CD4-positive, alpha-beta T cell treated with Interleukin-1 beta for 1 hour (primary cell): ENCODE data around the gene ECSCR.
"Not testable (repeated sequence)": the region's sequence is repeated elsewhere in the genome, so short reads cannot be mapped to it uniquely, and the experiment has no call there.

Source experiments
- DNase-seq, 2 donors: peaks; one replicate each; pipeline ENCODE4 v3.0.0-alpha.2; 2020 to 2022

Gene ECSCR, protein sequence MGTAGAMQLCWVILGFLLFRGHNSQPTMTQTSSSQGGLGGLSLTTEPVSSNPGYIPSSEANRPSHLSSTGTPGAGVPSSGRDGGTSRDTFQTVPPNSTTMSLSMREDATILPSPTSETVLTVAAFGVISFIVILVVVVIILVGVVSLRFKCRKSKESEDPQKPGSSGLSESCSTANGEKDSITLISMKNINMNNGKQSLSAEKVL

DNA sequence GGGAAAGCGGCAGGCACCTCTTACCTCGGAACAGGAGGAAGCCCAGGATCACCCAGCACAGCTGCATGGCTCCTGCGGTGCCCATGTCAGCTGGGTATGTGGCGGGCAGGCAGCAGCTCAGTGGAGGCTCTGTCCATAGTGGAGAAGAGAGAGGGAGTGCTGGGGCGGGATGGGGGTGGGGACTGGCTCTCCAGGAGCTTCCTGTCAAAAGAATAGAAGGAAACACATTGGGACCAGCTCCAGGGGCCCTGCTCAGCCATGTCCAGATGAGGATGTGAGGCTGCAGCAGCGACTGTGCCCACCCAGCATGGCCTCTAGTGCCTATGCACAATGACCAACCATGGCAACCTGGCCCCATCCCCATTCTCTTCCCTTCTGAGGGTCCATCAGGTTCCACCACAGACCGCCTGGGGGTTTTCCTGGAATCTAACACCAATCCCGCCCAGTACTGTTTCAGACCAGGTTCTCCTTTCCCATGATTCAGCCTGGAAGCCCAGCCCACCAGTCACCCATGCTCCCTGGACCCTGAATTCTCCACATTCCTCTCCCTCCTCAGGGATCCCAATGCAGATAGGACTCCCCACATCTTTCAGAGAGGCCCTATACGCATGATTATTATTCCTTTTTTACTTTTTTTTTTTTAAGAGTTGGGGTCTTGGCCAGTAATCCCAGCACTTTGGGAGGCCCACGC lies at the start of gene ECSCR:
Gene ECSCR (minus strand): TSS at position 158 of the 691 bp plus-strand sequence. CDS start 73 bp downstream, at position 85.
- no peak for DNase-seq

DNA sequence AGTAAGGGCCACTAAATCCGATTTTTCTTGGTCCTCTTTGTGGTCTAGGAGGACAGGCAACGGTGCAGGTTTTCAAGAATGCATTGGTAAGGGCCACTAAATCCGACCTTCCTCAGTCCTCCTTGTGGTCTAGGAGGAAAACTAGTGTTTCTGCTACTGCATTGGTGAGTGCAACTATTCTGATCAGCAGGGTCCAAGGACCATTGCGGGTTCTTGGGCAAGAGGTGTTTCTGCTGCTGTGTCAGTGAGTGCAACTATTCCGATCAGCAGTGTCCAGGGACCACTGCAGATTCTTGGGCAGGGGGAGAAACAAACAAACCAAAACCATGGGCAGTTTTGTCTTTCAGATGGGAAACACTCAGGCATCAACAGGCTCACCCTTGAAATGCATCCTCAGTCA lies 42.2 kb upstream of the ECSCR start:
- not testable (repeated sequence) for DNase-seq

DNA sequence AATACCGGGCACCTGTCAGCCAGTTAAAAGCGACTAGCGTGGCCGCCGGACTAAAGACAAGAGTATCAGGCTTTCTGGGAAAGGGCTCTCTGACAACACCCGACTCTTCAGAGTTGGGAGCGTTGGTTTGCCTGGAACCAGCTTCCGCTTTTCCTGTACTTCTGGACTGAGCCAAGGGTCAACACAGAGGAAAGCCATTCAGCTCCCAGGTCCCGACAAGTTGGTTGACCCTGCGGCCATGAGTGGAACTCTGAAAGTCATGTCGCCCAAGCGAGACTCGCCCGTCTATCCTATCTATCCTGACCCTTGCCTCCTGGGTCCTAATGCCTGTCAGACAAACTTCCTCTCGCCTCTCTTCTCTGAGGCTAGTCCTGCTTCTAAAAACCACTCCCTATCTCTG lies 41.3 kb upstream of the ECSCR start:
- DNase-seq, result not testable (repeated sequence)

DNA sequence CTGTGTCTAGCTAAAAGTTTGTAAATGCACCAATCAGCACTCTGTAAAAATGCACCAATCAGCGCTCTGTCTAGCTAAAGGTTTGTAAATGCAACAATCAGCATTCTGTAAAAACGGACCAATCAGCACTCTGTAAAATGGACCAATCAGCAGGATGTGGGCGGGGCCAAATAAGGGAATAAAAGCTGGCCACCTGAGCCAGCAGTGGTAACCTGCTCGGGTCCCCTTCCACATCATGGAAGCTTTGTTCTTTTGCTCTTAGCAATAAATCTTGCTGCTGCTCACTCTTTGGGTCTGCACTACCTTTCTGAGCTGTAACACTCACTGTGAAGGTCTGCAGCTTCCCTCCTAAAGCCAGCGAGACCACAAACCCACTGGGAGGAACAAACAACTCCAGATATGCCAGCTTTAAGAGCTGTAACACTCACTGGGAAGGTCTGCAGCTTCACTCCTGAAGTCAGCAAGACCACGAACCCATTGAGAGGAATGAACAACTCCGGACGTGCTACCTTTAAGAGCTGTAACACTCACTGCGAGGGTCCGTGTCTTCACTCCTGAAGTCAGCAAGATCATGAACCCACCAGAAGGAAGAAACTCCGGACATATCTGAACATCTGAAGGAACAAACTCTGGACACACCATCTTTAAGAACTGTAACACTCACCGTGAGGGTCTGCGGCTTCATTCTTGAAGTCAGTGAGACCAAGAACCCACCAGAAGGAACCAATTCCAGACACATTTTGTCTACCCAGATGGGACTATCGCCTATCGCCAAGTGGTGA lies 40.7 kb upstream of the ECSCR start:
- DNase-seq, result not testable (repeated sequence)

DNA sequence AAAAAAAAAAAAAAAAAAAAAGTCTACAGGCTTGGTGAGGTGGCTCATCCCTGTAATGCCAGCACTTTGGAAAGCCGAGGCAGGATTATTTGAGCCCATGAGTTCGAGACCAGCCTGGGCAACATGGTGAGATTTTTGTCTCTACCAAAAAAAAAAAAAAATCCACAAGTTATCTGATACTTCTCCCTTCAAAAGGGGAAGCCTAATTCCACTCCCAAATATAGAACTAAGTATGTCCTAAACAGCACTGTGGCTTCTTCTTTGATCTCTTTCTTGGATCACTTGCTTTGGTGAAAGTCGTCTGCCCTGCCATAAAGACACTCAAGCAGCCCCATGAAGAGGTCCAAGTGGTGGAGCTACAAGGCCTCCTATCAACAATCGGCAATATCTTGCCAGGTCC lies 38.8 kb upstream of the ECSCR start:
- DNase-seq, result no peak

DNA sequence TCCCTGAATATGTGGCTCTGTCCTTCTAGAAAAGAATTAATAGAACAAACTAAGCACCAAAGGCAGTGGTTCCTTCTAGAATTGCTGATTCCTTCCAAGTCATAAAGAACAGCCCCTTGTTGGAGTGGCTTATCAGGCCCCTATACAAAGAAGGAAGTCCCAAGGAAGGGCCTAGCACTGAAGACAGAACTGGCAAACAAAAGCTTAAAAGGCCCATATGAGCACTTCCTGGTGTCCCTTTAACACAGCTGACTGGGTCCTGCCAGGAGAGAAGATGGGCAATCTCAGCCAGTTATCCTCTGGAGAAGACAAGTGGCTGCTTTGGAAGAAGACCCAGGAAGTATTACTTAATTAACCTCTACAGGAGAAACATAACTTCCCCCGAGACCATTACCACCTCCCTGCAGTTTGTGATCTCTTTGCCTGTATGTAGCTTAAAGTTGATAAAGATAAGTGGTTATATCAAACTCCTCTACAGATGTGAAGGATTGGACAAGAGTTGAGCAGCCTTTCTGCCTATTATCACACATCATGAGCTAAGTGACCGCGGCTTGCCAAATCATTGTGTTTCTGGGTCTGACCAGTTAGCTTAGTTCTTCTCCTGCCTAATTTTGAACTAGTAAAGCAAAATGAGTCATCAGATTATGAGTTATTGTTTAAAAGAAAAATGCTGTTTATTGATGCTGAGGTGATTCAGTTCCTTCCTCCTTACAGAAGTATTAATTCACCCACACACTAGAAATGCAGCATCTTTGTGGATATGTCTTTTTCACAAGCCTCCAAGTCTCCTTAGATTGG lies 33.3 kb upstream of the ECSCR start:
- no peak for DNase-seq

DNA sequence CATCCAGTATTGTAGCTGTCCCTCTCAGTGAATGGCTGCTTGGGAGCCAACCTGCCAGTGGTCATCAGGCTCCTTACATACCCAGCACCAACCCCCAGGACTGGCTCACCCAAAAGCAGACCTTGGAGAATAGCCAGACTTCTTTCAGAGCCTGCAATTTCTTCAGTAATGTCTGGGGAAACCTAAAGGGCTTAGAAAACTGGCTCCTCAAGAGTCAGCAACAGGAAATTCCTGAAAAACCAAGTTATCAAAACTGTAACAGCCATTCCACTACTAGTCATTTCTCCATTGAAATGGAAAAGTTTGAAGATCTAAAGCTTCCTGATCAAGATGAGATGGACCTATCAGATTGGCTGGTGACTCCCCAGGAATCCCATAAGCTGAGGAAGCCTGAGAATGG lies 32.3 kb upstream of the ECSCR start:
- no peak for DNase-seq

DNA sequence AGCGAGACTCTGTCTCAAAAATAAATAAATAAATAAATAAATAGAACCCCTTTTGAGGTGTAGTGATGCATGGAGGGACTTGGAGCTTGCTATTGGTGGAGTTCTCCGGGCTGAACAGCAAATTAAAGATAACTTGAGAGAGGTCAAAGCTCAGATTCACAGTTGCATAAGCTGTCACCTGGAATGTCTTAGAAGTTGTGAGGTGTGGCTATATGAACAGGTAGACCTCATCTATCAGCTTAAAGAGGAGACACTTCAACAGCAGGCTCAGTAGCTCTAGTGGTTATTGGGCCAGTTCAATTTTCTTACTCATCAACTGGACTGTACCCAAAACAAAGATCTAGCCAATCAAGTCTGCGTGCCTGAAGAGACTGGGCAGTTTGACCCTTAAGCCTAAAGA lies 31.7 kb upstream of the ECSCR start:
- DNase-seq, result no peak

DNA sequence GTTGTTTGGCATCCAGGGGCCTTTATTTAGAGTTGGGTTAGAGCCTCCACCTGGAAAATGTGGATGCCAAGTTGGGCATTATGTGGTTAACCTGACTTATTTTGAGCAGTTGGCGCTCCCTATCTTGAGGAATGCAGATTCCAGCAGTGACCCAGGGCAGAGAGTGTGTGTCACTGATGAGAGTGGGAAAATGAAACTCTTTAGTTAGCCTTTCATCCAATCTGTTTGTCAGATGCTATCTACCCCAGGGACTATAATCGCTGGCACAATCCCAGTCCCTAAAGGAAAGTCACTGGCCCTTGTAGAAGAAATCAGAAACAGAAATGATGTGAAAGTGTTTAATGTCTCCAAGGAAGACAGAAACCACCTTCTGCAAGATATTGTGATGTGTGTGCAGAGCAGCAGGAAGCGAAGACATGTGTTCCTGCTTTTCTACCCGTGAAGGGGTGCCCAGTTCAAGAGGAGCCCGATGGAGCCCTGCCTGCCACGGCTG lies 30.2 kb upstream of the ECSCR start:
- DNase-seq, result no peak

DNA sequence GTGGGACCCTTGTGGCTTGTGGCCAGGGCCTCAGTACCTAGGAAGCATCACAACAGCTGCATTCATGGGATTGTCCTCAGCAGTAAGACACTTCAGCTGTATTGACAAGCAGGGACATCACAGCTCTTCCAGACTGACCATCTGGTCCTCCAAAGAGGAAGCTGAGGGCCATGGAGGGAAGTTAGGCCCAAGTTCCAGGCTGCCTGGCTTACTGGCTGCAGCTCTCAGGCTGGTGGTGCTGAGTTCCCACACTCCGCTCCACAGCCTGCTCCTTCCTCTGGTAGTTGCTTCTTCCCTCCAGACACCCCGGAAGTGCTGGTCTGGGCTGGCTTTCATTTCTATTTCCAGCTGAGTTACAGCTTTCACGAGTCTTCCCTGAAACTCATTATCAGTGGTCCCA lies 25.7 kb upstream of the ECSCR start:
- DNase-seq, result peak in 1 of 2 donors; percentile 32

DNA sequence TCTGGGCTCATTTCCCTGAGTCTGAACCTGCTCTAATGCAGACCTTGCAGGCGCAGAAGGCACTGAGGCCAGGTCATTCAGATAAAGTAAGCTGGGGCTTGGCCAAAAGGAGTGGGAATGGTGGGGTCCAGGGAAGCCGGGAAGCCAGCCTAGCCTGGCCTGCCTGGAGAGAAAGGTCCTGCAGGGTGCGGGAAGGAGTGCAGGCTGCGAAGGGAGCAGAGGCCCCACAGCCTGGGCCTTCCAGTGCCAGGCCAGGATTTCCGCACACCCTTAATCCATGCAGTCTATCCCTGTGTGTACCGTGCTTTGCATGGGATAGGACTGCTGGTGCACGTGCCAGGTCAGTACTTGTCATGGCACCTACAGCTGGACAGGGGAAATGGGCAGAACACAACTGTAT lies 23.7 kb upstream of the ECSCR start:
- DNase-seq, result no peak

DNA sequence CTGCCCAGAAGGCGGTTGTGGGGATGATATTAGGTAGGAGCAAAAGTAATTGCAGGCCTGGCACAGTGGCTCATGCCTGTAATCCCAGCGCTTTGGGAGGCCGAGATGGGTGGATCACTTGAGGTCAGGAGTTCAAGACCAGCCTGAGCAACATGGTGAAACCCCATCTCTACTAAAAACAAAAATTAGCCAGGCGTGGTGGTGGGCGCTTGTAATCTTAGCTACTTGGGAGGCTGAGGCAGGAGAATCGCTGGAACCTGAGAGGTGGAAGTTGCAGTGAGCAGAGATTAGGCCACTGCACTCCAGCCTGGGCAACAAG lies 20.3 kb upstream of the ECSCR start:
- DNase-seq, result not testable (repeated sequence)

DNA sequence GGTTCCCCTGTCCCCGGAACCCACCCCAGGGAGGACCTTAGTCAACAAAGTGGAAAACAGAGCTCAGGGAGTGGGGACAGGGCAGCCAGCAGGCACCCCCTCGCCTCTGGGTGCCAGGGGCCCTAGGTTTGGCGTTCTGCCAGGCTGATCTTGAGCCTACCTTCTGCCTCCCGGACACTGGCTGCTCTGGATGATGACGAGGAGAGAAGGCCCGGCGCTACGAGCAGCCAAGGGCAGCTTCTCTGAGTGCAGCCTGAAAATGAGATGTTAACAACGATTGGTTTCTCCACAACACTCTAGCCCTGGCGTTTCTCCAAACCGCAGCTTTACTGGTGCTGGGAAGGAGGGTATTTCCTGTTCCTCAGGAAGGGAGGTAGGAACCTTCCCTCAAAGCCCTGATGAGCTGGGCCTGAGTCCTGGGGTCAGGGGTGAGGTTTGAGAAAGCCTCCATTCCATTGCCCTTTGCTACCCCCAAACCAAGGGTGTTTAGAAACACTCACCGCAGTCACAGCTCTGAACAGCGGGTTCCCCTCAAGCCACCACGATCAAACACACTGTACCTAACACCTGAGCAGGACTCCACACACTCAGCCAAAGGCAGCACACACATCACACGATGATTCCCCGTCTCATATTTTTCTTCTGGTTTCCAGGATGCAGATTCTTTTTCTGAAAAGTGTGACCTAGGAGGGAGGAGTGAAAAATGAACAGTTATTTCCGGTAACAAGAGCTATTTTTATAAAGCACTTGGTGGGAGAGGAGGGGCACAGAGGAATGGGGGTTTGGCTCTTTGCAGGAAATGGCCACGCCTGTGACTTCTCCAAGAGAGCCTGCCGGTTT lies 19.7 kb upstream of the ECSCR start, which contains the start of gene STING1:
Gene STING1 (minus strand): TSS at position 709 of the 840 bp plus-strand sequence. CDS start 1,054 bp downstream, outside the sequence.
- peak; percentile 66 to 73 for DNase-seq

DNA sequence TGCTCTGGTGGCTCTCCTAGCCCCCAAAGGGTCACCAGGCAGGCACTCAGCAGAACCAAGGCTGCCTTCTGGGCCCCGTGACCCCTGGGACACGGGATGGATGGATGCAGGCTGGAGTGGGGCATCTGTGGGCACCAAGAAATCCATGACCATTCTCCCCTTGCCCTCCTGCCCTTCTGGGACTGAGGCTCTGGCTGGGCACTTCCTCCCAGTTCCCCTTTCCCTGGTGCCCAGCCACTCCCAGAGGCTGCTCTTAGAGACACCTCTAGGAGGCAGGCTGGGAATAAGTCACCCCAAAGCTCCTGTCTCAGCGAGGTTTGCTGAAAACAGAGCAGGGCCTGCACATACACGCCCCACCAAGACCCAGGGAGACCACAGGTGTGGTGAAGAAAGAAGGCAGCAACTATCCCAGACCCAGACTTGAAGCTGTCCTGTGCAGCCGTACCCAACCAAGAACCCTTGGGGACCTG lies 19.1 kb upstream of the ECSCR start:
- DNase-seq, result peak in 1 of 2 donors; percentile 19

DNA sequence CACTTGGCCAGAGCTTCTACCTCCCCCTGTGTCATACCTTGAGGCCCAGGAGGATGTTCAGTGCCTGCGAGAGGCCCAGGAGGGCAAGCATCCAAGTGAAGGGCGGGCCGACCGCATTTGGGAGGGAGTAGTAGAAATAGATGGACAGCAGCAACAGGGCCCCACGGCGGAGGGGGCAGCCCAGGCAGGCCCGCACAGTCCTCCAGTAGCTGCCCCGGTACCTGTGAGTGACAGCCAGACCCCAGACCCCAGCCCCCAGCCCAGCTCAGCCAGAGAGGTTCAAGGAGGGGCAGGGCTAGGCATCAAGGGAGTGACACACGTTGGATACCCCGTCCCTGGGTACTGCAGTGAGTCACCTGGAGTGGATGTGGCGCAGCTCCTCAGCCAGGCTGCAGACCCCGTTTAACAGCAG lies 18.6 kb upstream of the ECSCR start:
- peak in 1 of 2 donors; percentile 16 for DNase-seq

DNA sequence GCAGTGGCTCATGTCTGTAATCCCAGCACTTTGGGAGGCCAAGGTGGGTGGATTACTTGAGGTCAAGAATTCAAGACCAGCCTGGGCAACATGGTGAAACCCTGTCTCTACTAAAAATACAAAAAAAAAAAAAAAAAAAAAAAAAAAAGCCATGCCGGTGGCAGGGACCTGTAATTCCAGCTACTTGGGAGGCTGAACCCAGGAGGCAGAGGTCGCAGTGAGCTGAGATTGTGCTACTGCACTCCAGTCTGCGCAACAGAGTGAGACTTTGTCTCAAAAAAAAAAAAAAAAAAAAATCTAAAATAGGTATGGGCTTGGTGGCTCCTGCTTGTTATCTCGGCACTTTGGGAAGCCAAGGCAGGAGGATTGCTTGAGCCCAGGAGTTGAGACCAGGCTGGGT lies 17.2 kb upstream of the ECSCR start:
- DNase-seq, result not testable (repeated sequence)

DNA sequence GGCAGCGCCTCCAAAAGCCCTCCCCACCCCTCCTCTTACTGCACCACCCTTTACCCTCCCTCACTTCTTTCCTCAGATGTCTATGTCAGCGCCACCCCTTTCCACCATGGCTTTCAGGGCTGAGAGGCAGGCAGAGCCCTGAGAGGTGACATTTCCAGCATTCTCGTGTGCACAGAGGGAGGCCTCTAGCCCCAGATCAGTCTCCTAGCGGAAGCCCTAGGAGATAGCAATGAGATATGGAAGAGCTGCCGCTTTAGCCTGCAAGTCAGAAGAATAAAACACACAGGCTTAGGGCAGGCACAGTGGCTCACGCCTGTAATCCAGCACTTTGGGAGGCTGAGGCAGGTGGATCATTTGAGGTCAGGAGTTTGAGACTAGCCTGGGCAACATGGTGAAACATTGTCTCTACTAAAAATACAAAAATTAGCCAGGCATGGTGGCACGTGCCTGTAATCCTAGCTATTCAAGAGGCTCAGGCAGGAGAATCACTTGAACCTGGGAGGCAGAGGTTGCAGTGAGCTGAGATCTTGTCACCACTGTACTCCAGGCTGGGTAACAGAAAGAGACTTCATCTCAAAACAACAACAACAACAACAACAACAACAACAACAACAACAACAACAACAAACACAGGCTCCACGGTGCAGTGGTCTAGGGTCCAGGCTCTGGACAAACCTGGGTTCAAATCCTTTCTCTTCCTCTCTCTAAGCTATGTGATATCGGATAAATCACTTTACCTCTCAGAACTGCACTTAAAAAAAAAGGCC lies 16.3 kb upstream of the ECSCR start:
- DNase-seq, result not testable (repeated sequence)

DNA sequence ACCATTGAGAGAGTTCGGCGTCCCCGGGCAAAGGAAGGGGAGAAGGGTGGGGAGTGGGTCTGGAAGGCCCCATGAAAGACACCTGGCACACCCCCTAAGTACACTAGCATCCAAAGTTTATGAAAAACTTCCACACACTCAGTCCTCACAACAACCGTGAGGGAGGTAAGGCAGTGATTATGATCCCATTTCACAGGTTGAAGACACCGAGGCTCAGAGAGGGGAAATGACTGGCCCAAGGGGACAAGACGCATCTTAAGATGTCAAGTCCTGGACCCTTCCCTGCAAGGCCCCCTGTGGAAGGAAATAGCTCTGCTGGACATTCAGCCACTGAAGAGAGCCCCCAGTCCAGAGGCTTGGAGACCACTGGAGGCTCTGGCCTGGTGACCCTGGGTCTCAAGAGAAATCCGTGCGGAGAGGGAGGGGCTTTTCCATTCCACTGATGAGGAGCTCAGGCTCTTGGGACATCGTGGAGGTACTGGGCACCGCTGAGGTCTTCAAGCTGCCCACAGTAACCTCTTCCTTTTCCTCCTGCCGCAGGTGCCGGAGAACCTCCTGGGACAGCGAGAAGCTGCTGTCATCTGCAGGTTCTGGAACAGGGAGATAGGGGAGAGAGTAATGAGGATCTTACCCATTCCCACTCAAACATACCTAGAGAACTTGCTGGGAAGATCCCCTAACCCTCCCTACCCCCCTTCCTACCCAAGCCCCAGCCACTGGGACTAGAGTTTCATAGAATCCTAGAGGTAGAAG lies 13.5 kb upstream of the ECSCR start:
- no peak for DNase-seq

DNA sequence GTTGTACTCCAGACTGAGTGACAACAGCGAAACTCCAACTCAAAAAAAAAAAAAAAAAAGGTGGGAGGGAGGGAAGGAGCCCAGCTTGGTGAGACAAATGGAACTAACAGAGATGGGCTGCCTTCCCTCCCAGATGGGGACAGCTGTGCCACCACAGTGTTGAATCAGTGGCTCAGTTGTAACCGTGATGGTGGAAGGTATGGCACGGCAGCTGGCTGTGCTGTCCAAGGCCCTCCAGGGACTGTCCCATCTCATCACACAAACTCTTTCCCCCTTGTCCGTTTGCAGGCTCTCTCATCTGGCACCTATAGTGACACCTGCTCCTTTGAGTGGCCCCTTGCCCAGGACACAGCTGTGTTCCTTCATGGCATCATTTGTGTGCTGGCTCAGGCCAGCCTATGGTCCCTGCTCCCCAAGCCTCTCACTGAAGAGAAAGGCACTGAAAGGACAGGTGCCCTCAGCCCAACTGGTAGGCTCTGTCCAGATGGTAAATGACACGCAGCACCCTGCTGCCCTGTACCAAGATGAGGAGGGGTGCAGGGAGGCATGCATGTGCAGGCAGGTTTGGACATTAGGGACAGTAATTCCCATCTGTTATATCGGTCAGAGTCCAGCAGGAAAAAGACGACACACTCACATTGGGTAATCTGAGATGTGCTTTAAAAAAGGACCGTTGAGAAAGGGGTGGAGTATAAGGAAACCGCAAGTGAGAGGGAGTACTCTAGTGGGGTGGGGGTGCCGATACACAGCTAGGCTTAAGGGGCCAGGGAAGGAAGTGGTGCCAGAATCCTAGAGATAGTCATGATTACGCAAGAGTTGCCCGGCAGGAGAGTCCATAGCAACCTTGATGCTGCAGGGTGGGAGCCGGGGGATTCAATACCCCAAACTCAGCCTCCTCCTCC lies 12.6 kb upstream of the ECSCR start:
- peak; percentile 38 to 41 for DNase-seq
